ENCODE measurements around the gene WAPL.
"Not testable (repeated sequence)": the region's sequence is repeated elsewhere in the genome, so short reads cannot be mapped to it uniquely, and the experiment has no call there.

The WAPL gene

GRCh38 chr10:86389441-86390193, 132.0 kb downstream of the WAPL start:
- DNase-seq (ENCODE audit: low spot score), result no peak

- DNase-seq (ENCODE audit: low spot score), result not testable (repeated sequence)
Observed at GRCh38 chr10:86389109-86389440, 132.5 kb downstream of the WAPL start.

- no peak for DNase-seq (ENCODE audit: low spot score)
Observed at GRCh38 chr10:86388119-86388704, 133.4 kb downstream of the WAPL start.

- no peak for DNase-seq (ENCODE audit: low spot score)
Observed at GRCh38 chr10:86387178-86387794, 134.3 kb downstream of the WAPL start.

GRCh38 chr10:86385806-86386205, 135.8 kb downstream of the WAPL start:
- DNase-seq (ENCODE audit: low spot score), result no peak
